K562 (cell line): ENCODE results near the gene CDK11B. TPM values are rescaled to one million over a fixed set of nuclear protein-coding genes. Genes with fewer than 3 reads are reported as not detected.

Source experiments
- CBFA2T3 ChIP-seq: fragments of 450-650 bp; IDR thresholded peaks from 2 replicates; pipeline ENCODE4 v1.6.1; 2017
- PCBP1 ChIP-seq: fragments of 200-400 bp; formaldehyde crosslinking; IDR thresholded peaks from 2 replicates; pipeline ENCODE4 v1.6.1; 2018; ENCODE audit warnings: mild to moderate bottlenecking, low read depth, low read length; ENCODE audit not compliant: poor library complexity, severe bottlenecking
- PHTF2 ChIP-seq: fragments of 250-450 bp; sonication (Bioruptor Pico); IDR thresholded peaks from 2 replicates; pipeline ENCODE4 v1.5.0; 2021; ENCODE audit warnings: mild to moderate bottlenecking
- POLR2B ChIP-seq: fragments of 450-650 bp; IDR thresholded peaks from 2 replicates; pipeline ENCODE4 v1.6.1; 2018; ENCODE audit warnings: low read depth; ENCODE audit not compliant: partially characterized antibody
- POLR2G ChIP-seq: fragments of 200-400 bp; formaldehyde crosslinking; IDR thresholded peaks from 2 replicates; pipeline ENCODE4 v1.6.1; 2017; ENCODE audit warnings: low read depth, mild to moderate bottlenecking, antibody characterized with exemption, low read length, moderate library complexity
- SMARCA4 ChIP-seq: fragments of 450-650 bp; IDR thresholded peaks from 2 replicates; pipeline ENCODE4 v1.6.1; 2016
- ZBTB7A ChIP-seq: IDR thresholded peaks from 2 replicates; pipeline ENCODE4 v1.6.1; 2011; ENCODE audit warnings: low read depth, mild to moderate bottlenecking, low read length, moderate library complexity, borderline replicate concordance; ENCODE audit not compliant: control insufficient read depth
- polyA plus RNA-seq, 8 experiments: library from polyadenylated mRNA; depleted of rRNA in 4 of 8; stranded (reverse) in 5 of 8; unstranded in 3 of 8; fragments of >200 nt; fragmentation: Nextera tagmentation in 2 of 8; fragmentation: Illumina TruSeq in 1 of 8; extraction: Ambion mirVana in 2 of 8; extraction: Trizol in 1 of 8; gene quantifications; 2 replicates each; pipeline versions ENCODE4 v1.2.1 to v1.2.3, GENCODE V29; 2011 to 2014; ENCODE audit warnings: inconsistent platforms in 1 of 8, missing spikeins in 1 of 8
- total RNA-seq, 7 experiments: library from RNA; depleted of rRNA in 6 of 7; stranded (reverse); fragments of >200 nt in 6 of 7; fragmentation: Illumina TruSeq in 2 of 7; extraction: Trizol in 2 of 7; gene quantifications; 2 replicates each; pipeline versions ENCODE4 v1.2.1 to v1.2.3, GENCODE V29; 2011 to 2021; ENCODE audit warnings: low replicate concordance in 1 of 7
- TF ChIP-seq, protein P1 (sequence below): fragments of 250-450 bp; sonication (Bioruptor Pico); IDR thresholded peaks from 2 replicates; pipeline ENCODE4 v1.8.0; 2021; ENCODE audit warnings: moderate library complexity, mild to moderate bottlenecking, inconsistent platforms
- TF ChIP-seq, protein P2 (sequence below): fragments of 250-450 bp; sonication (Bioruptor Pico); IDR thresholded peaks from 2 replicates; pipeline ENCODE4 v1.9.0; 2021; ENCODE audit warnings: mild to moderate bottlenecking, inconsistent platforms
- TF ChIP-seq, protein P3 (sequence below): fragments of 250-450 bp; sonication (Bioruptor Pico); IDR thresholded peaks from 2 replicates; pipeline ENCODE4 v1.4.0; 2020
- TF ChIP-seq, protein P4 (sequence below), 2 experiments: fragments of 450-650 bp in 1 of 2; sonication (generic) in 1 of 2; formaldehyde crosslinking in 1 of 2; IDR thresholded peaks in 1 of 2; conservative IDR thresholded peaks in 1 of 2; 2 replicates each; pipeline versions ENCODE4 v1.6.1 to v1.8.1; 2016 to 2023; ENCODE audit warnings: mild to moderate bottlenecking in 2 of 2, moderate library complexity in 2 of 2, inconsistent platforms in 1 of 2, missing genetic modification reagents in 1 of 2
- TF ChIP-seq, protein P5 (sequence below): fragments of 200-800 bp; sonication (Bioruptor generic); IDR thresholded peaks from 2 replicates; pipeline ENCODE4 v1.6.1; 2017; ENCODE audit warnings: missing genetic modification characterization, missing compliant biosample characterization

Gene CDK11B
- total and polyA plus RNA-seq, 9 of the 15 experiments (the other 6 are each of a cell fraction or from before 2014, with no cell fraction given), result 2.8 to 52.2 (median 19.5) TPM

DNA sequence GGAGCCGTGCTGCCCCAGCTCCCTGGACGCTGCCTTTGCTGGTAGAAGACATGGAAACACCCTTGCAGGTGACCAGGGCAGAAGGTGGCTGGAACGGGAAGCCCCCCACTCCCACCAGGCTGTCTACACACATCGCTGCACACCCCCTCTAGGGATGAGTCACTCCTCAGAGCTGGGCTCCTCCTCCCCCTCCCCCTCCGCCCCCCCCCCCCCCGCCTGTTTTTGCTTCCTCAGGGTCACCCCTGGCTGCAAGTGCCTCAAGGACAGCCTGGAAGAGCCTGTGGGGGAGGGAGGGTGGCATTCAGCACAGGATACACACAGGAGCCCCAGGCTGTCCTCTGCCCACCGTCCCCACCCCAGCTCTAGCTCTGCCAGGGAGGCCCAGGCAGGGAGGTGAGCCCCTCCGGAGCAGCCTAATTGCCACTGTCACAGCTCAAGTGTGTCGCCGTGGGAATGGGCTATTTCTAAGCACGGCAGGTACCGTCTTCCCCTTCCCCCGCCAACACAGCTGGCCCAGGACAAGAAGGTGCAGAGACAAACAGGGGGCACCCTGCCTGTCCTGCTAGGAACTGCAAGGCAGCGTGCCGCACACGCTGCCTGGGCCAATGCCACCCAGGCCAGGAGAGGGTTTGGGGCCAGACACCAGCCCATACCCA lies 61.4 kb downstream of the CDK11B start (continued):
- TF ChIP-seq, protein P1, sequence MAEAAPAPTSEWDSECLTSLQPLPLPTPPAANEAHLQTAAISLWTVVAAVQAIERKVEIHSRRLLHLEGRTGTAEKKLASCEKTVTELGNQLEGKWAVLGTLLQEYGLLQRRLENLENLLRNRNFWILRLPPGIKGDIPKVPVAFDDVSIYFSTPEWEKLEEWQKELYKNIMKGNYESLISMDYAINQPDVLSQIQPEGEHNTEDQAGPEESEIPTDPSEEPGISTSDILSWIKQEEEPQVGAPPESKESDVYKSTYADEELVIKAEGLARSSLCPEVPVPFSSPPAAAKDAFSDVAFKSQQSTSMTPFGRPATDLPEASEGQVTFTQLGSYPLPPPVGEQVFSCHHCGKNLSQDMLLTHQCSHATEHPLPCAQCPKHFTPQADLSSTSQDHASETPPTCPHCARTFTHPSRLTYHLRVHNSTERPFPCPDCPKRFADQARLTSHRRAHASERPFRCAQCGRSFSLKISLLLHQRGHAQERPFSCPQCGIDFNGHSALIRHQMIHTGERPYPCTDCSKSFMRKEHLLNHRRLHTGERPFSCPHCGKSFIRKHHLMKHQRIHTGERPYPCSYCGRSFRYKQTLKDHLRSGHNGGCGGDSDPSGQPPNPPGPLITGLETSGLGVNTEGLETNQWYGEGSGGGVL, result no peak
- peak; percentile 44; the same call in 1 of the 2 replicates for TF ChIP-seq SMARCA4
- no peak for TF ChIP-seq PHTF2 (CRISPR knock-in tag)
- TF ChIP-seq, protein P2, sequence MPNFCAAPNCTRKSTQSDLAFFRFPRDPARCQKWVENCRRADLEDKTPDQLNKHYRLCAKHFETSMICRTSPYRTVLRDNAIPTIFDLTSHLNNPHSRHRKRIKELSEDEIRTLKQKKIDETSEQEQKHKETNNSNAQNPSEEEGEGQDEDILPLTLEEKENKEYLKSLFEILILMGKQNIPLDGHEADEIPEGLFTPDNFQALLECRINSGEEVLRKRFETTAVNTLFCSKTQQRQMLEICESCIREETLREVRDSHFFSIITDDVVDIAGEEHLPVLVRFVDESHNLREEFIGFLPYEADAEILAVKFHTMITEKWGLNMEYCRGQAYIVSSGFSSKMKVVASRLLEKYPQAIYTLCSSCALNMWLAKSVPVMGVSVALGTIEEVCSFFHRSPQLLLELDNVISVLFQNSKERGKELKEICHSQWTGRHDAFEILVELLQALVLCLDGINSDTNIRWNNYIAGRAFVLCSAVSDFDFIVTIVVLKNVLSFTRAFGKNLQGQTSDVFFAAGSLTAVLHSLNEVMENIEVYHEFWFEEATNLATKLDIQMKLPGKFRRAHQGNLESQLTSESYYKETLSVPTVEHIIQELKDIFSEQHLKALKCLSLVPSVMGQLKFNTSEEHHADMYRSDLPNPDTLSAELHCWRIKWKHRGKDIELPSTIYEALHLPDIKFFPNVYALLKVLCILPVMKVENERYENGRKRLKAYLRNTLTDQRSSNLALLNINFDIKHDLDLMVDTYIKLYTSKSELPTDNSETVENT (CRISPR knock-in tag), result 0 out of 2 replicates have a peak, but pooled peaks have one; percentile 37
- TF ChIP-seq PCBP1, result peak; percentile 39
- peak; percentile 99 for TF ChIP-seq ZBTB7A
- TF ChIP-seq, protein P3, sequence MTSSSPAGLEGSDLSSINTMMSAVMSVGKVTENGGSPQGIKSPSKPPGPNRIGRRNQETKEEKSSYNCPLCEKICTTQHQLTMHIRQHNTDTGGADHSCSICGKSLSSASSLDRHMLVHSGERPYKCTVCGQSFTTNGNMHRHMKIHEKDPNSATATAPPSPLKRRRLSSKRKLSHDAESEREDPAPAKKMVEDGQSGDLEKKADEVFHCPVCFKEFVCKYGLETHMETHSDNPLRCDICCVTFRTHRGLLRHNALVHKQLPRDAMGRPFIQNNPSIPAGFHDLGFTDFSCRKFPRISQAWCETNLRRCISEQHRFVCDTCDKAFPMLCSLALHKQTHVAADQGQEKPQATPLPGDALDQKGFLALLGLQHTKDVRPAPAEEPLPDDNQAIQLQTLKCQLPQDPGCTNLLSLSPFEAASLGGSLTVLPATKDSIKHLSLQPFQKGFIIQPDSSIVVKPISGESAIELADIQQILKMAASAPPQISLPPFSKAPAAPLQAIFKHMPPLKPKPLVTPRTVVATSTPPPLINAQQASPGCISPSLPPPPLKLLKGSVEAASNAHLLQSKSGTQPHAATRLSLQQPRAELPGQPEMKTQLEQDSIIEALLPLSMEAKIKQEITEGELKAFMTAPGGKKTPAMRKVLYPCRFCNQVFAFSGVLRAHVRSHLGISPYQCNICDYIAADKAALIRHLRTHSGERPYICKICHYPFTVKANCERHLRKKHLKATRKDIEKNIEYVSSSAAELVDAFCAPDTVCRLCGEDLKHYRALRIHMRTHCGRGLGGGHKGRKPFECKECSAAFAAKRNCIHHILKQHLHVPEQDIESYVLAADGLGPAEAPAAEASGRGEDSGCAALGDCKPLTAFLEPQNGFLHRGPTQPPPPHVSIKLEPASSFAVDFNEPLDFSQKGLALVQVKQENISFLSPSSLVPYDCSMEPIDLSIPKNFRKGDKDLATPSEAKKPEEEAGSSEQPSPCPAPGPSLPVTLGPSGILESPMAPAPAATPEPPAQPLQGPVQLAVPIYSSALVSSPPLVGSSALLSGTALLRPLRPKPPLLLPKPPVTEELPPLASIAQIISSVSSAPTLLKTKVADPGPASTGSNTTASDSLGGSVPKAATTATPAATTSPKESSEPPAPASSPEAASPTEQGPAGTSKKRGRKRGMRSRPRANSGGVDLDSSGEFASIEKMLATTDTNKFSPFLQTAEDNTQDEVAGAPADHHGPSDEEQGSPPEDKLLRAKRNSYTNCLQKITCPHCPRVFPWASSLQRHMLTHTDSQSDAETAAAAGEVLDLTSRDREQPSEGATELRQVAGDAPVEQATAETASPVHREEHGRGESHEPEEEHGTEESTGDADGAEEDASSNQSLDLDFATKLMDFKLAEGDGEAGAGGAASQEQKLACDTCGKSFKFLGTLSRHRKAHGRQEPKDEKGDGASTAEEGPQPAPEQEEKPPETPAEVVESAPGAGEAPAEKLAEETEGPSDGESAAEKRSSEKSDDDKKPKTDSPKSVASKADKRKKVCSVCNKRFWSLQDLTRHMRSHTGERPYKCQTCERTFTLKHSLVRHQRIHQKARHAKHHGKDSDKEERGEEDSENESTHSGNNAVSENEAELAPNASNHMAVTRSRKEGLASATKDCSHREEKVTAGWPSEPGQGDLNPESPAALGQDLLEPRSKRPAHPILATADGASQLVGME, result no peak
- 0 out of 2 replicates have a peak, but pooled peaks have one; percentile 1 for TF ChIP-seq POLR2G
- TF ChIP-seq, protein P4, sequence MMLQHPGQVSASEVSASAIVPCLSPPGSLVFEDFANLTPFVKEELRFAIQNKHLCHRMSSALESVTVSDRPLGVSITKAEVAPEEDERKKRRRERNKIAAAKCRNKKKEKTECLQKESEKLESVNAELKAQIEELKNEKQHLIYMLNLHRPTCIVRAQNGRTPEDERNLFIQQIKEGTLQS (IDR thresholded peaks at IDR 0.05), result peak; percentile 87
- TF ChIP-seq, protein P4 (CRISPR knock-in tag; conservative IDR thresholded peaks at IDR 0.05), result no peak
- TF ChIP-seq CBFA2T3, result 0 out of 2 replicates have a peak, but pooled peaks have one; percentile 4
- TF ChIP-seq, protein P5, sequence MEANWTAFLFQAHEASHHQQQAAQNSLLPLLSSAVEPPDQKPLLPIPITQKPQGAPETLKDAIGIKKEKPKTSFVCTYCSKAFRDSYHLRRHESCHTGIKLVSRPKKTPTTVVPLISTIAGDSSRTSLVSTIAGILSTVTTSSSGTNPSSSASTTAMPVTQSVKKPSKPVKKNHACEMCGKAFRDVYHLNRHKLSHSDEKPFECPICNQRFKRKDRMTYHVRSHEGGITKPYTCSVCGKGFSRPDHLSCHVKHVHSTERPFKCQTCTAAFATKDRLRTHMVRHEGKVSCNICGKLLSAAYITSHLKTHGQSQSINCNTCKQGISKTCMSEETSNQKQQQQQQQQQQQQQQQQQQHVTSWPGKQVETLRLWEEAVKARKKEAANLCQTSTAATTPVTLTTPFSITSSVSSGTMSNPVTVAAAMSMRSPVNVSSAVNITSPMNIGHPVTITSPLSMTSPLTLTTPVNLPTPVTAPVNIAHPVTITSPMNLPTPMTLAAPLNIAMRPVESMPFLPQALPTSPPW (CRISPR knock-in tag), result peak; percentile 98
- no peak for TF ChIP-seq POLR2B
